Ramos (cell line): Measurements from ENCODE around the gene GAS2L2.

ENCODE experiments used
- in situ Hi-C: fragments of 300-500 bp; cut with MboI; formaldehyde crosslinking; loops from one replicate; pipeline ENCODE4 v1.14.3; 2022; ENCODE audit warnings: low sequenced_read_pairs; ENCODE audit not compliant: unreplicated experiment

GAS2L2 gene

GRCh38 chr17:35752945-35753764, at the start of gene GAS2L2:
TSS of gene GAS2L2 (minus strand) at chr17:35753239. CDS start at chr17:35752850, 389 bp downstream.
- in situ Hi-C loops = no loop called here

DNA sequence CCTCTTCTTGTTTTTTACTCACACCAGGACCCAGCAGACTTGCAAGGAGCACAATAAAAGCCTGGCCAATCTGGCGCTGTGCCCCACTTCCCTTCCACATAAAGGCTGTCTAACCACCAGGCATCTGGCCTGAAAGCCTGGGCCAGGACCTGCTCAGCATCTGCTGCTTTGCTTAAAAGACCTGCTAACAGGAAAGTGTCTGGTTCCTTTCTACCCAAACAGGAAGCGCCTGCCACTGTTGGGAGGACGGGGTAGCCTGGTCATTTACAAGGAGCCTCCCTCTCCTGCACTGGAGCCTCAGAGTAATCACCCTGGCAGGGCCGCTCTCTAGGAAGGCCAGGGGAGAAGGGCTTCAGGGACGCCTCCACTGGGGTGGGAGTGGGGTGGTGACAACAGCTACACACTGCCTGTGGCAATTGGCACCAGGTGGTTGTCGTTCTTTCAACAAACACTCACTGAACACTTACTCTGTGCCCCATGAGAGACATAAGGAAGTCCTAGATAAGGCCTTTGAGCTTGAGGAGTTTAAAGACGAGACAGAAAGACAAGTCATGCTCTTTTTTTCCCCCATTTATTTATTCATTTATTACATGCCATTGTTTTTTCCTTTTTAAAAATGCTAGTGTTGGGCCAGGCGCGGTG, 48.7 kb upstream of the GAS2L2 start:
- in situ Hi-C loops = no loop called here

GRCh38 chr17:35799942-35800341, 46.9 kb upstream of the GAS2L2 start:
- in situ Hi-C loops = no loop called here

- in situ Hi-C loops = no loop called here
Observed at GRCh38 chr17:35797918-35798317, 44.9 kb upstream of the GAS2L2 start.

DNA sequence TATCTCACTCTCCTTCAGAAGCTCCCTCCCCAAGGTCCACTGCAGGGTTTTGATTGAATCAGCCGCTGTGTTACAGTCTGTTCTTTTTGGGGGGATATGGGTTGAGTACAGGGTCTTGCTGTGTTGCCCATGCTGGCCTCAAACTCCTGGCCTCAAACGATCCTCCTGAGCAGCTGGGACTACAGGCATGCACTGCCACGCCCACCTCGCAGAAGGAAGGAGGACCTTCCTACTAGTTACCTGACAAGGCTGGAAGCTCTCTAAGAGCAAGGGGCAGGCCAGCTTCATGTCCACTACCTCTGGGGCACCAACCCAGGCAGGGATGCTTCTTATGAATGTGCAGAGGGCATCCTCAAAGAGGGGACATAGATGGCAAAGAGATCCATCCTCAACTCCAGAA, 44.3 kb upstream of the GAS2L2 start:
- in situ Hi-C loops = no loop called here

- in situ Hi-C loops = no loop called here
Observed at GRCh38 chr17:35796942-35797341, 43.9 kb upstream of the GAS2L2 start.

- in situ Hi-C loops = no loop called here
Observed at GRCh38 chr17:35795871-35796265, 42.8 kb upstream of the GAS2L2 start.

DNA sequence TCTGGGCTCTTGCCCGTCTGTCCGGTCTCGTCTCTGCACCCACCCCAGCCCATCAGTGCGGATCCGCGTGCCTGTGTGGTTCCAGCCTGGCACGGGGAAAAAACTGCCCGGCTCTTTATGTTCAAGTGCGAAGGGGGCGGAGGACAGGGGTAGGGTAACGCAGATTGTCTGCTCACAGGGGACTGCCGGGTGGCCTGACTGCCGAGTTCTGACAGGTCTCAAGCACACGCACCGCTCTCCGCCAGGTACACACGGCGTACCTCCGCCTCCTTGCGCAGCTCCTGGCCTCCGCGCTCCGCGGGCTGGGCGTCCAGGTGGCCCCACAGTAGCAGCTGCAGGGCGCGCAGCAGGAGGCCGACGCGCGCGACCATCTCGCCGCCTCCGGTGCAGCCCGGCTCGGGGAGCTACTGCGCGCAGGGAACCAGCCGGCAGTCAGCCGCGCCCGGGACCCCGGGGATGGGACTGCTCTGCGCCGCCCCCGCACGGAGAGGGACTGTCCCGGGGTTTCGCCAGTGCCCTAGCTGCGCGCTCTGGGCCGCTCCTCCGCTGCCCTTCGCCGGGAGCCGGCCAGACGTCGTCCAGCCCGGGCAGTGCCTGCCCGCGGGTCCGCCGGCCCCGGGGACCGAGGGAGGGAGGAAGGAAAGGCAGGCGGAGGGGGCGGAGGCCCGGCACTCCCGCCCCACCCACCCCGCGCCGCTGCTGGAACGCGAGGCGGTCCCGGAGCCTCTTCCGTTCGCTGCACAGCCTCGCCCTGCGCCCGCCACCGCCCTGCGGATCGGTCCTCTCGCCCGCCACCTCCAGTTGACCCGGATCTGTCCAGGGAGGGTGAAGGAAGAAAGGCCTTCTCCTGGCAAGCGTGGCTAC, 42.2 kb upstream of the GAS2L2 start, which contains the start of gene MMP28:
Gene MMP28 (minus strand): TSS at position 635 of the 864 bp plus-strand sequence. CDS start 264 bp downstream, at position 371.
- in situ Hi-C loops = no loop called here

DNA sequence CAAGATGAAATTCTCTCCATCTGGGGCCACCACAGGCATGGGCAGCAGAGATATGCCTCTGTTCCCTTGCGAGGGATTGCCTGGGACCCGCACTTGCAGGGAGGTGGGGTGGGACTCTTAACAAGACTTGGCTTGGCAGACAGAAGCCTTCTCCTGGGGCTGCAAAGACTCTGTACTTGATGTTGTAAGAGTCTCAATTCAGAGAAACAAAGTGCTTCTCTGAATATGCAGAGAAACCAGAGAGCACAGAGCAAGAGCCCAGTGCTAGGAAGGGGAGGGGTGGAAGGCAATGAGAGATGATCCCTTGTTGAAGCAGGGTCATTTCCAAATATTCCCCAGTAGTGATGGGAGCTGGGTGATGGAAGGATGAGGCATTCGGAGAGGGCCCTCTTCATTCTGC, 40.2 kb upstream of the GAS2L2 start:
- in situ Hi-C loops = no loop called here

GRCh38 chr17:35791681-35792350, 38.8 kb upstream of the GAS2L2 start:
- in situ Hi-C loops = no loop called here

DNA sequence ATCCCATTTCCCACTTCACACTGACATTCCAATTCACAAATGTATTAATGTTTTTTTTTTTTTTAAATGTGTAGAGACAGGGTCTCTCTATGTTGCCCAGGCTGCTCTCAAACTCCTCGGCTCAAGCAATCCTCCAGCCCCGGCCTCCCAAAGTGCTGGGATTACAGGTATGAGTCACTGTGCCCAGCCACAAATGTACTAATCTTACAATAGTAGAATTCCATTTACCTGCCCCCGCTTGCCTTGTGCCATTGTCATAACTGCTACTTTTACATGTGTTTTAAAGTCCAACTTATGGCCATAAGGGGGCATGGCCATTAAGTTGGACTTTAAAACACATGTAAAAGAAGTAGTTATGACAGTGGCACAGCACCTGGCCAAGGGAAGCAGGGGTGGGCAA, 37.8 kb upstream of the GAS2L2 start:
- in situ Hi-C loops = no loop called here

GRCh38 chr17:35788477-35789368, 35.7 kb upstream of the GAS2L2 start:
- in situ Hi-C loops = no loop called here

- in situ Hi-C loops = no loop called here
Observed at GRCh38 chr17:35786941-35787432, 33.9 kb upstream of the GAS2L2 start.

GRCh38 chr17:35784895-35785294, 31.9 kb upstream of the GAS2L2 start:
- in situ Hi-C loops = no loop called here

DNA sequence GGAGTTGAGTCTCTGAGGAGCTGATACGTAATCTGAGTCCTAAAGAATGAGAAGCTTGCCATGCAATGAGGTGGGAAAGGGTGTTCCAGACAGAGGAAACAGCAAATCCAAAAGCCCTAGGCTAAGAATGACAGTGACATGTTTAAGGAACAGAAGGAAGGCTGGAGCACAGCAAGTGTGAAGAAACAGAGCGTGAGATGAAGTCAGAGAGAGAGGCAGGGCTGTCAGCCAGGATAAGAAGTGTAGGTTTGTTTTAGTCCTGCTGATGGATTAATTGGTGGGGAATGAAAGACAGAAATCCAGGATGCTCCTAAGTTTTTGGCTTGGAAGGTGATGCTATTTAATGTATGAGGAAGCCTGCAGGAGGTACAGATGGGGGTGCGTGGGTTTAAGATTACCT, 27.9 kb upstream of the GAS2L2 start:
- in situ Hi-C loops = no loop called here

DNA sequence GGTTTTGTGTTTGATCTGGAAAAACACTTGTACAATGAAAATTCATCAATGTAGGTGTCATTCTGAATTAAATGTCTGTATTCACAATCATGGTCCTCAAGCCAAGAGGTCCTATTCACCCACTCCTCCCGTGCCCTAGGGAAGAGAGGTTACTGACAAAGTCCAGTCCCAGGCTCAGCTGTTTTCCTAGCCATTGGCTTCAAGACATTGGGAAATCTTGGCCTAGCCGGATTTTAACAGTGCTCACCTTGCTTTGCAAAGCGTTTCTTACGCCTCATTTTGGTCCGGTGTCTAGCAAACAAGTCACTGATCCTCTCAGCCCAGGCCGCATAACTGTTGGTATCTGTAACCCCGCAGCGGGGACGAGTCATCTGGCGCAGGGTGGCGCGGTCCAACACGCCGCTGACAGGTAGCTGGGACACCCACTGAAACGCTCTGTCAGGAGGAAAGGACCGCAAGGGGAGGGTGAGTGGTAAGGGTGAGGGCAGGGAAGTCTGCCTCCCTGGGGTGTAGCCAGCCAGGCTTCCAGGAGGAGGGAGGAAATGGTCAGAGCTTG, 25.7 kb upstream of the GAS2L2 start:
- in situ Hi-C loops = no loop called here

GRCh38 chr17:35775583-35775982, 22.5 kb upstream of the GAS2L2 start:
- in situ Hi-C loops = no loop called here

GRCh38 chr17:35775039-35775438, 22.0 kb upstream of the GAS2L2 start:
- in situ Hi-C loops = no loop called here

- in situ Hi-C loops = no loop called here
Observed at GRCh38 chr17:35774499-35774898, 21.5 kb upstream of the GAS2L2 start.
